Inflammatory macrophage (primary cell): ENCODE results near the gene TOB2.
"Not testable (repeated sequence)": the region's sequence is repeated elsewhere in the genome, so short reads cannot be mapped to it uniquely, and the experiment has no call there.

Experiments used
- DNase-seq, 2 donors: peaks; one replicate each; pipeline ENCODE4 v3.0.0-alpha.2; 2020 to 2022

TOB2 gene

DNA sequence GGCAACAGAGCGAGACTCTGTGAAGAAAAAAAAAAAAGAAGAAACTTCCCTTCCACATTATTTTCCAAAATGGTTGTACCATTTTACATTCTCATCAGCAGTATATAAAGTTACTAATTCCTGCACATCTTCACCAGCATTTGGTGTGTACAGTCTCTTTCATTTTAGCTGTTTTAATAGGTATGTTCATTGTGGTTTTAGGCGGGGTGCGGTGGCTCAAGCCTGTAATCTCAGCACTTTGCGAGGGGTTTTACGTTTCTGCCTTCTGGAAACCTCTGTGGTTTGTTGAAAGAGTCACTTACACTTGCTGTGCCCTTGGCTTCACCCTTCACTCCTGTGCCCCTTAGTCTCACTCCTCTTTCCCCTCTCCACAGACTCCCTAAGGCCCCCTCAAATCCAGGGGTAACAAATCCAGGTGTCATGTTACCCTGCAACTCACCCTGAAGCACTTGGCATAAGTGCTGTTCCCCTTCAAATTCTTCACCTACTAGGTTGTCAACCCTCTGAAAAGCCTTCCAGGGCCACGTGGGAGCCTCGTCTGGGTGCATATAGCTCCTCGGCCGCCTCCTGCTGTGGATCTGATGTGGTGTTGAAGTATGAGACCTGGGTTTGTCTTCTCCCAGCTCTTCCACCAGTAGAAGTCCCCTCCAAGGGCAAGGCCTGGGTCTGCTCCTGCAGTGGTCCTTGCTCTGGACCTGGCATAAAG is 20.8 kb downstream of the TOB2 start:
- DNase-seq = no peak

DNA sequence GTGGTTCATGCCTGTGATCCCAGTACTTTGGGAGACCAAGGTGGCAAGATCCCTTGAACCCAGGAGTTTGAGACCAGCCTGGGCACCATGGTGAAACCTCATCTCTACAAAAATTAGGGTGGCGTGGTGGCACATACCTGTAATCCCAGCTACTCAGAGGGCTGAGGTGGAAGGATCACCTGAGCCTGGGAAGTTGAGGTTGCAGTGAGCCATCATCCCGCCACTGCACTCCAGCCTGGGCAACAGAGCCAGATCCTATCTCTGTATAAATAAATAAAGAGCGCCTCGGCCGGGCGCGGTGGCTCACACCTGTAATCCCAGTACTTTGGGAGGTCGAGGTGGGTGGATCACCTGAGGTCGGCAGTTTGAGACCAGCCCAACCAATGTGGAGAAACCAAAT is 27.9 kb downstream of the TOB2 start:
- DNase-seq = no peak

DNA sequence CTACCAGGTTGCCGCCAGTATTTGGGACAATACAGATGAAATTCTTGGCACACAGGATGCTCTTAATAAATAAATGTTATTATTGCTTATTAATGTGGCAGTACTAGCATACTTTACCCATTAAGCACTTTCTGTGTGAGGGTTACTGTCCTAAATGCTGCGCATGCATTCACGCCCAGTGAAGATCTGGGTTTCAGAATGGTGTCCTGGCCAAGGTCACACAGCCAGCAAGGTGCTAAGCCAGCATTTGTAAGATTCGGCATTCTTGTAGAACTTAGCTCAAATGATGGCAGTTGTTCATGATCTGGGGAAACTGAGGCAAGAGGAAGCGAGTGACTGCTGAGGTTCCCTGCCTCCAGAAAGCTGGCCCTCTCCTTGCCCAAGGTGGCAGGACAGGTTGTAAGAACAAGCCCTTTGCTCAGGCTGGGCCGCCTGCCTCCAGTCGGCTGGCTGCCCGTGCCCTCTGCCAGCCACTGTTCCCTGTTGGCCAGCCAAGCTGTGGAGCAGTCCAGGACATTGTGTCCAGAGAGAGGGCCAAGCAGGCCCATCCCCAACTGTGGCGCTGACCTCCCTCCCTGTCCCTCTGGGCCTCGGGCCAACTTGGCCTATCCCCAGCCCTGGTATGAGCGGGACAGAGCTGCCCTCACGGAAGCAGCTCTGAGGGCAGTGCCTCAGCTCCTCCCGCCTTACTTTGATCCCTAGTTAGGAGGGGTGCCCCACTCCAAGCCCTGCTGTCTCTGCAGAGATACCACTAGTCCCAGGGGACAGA is 28.8 kb downstream of the TOB2 start:
- no peak for DNase-seq

DNA sequence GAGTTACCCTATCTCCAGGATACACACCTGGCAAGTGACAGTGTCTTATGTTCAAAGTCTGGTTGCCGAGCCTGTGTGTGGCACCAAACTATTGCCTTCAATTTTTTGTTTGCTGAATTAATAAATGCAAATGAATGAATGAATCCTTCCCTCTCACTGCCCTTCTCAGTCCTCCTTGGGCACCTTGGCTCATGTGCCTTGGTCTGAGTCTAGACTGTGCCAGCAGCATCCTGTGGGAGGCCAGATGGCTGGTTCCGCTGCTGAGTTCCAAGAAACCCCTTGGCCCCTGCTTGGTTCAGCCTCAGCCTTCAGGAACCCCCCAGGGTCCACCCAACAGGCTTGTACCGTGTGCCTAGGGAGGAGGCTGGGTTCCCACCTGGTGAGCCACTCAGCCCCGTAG is 31.0 kb downstream of the TOB2 start:
- no peak for DNase-seq

DNA sequence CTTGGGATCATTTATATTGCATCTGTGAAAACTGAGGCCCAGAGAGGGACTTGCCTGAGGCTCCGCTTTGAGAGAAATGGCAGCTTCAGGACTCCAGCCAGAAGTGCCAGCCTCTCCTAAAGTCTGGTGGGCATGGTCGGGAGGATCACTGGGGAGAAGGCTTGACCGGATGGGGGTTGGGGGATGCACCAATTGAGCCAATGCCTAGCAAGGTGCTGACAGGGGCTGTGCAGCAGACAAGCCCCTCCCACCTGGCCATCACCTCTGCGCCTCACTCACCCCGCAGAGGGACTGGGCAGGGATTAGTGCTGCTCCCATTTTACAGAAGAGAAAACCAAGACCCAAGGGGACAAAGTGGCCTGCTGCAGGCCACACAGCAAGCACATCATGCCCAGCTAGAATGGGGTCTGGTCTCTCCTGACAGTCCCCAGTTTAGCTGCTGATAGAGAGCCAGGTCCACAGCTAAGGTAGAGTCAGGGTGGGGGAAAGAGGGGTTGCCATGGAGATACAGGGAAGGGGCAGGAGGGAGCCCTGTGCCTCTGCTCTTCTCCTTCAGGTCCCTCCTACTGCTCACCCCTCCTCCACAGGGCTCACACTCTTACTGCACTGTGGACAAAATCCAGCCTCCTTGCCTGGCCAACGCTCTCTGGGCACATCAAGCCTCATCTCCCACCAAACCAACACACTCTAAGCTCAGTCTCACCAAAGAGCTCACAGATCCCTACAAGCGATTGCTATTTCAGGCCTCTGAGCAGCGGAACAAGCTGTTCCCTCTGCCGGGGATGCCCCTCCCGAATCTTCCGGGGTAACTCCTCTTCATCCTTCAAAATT is 35.4 kb downstream of the TOB2 start:
- DNase-seq = no peak

DNA sequence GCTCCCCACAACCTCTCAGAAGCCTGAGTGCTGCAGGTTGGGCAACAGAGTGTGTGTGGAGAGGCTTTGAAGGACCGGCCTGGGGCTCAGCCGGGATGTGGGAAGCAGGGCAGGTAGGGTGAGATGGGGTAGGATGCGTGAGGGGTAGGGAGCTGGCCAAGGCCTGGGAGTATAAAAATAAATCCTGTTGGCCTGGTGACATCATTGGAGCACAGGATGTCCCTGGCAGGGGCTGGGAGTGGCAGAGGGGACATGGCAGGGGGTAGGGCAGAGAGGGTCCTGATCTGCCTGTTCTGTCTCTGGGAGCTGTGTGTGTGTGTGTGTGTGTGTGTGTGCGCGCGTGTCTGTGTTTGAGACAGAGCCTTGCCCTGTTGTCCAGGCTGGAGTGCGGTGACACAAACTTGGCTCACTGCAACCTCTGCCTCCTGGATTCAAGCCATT is 36.3 kb downstream of the TOB2 start:
- DNase-seq = no peak

DNA sequence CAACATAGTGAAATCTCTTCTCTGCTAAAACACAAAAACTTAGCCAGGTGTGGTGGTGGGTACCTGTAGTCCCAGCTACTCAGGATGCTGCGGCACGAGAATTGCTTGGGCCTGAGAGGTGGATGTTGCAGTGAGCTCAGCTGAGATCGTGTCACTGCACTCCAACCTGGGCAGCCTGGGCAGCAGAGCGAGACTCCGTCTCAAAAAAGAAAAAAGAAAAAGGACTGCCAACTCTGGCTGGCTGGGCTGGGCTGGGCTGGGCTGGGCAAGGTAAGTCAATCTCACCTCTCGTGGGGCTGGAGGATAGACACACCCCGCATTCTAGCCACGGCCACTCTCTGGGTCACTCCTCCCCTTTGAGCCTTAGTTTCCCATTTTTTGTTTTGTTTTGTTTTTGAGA is 37.9 kb downstream of the TOB2 start:
- DNase-seq = no peak

DNA sequence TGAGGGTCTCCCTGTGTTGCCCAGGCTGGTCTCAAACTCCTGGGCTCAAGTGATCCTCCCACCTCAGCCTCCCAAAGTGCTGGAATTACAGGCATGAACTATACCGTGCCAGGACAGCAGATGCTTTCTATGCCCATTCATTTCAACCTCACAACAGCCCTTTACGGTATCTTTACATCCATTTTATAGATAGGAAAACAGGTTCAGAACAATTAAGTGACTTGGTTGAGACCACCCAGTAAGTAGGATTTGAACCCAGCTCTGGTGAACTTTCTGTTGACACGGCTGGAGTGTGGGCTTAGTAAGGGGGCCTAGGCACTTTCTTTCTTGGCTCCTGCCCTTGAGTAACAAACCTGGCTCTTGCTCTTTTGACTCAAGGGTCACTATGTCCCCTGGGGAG is 39.2 kb downstream of the TOB2 start:
- no peak for DNase-seq

DNA sequence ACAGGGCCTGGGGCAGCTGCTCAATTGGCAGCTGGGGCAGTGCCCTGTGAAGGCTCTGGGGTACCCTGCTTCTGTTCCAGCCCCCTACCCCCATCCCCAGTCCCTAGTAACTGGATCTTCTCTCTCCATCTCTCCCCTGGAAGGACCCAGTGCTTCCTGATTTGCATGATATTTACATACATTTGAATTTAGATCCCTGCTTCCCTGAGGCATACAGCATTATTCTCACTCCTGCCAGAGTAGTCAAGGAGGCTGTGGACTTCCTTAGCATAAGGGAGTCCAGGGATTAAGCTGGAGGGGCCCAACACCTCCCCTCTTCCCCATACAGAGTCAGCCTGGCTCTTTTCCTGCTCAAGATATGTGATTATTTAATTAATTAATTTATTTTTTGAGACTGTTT is 40.2 kb downstream of the TOB2 start:
- DNase-seq = no peak

DNA sequence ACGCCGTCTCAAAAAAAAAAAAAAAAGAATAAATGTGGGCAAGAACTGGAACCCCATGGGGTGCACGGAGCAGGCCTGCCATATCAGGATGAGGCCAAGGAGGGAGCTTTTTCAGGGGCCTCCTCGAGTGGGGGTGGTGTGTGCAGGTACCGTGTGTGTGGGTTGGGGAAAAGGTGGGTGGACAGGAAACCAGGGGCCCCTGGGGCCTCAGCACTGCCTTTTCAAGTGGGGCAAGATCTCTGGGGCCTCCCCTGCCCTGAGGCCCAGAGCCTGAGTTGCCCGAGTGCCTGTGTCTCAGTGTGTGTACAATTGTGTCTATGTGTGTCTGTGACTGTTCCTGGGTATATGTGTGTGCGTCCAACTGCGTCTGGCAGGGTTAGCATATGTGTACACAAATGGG is 41.0 kb downstream of the TOB2 start:
- DNase-seq = no peak

DNA sequence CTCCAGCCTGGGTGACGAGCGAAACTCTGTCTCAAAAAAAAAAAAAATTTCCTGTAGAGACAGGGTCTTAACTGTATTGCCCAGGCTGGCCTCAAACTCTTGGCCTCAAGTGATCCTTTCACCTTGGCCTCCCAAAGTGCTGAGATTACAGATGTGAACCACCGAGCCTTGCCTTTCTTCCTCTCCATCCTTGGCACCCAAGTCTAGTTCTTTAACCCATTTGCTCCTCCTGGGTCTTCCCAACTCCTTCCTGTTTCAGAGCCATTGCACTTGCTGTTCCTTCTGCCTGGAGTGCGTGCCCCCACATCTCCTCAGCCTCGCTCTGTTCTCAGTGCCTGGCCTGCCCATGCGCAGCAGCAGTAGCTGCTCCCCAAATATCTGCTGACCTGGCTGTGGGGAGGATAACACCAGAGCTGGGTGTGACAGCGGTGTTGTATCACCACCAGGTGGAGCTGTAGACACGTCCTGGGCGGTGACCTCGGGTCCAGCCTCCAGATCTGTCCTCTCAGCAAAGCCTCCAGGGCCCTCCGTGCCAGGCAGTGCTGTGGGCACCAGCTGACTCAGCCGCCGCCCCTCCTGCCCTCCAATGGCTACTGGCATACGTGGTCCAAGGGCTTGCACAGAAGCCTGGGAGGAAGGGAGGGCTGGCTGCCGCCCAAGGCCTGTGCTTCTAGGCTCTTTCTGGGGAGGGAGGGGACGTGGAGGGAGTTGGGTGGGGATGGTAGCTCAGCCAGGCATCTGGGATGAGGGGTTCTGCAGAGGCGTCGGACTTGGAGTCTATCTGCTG is 42.9 kb downstream of the TOB2 start:
- peak; percentile 88 to 90 for DNase-seq

DNA sequence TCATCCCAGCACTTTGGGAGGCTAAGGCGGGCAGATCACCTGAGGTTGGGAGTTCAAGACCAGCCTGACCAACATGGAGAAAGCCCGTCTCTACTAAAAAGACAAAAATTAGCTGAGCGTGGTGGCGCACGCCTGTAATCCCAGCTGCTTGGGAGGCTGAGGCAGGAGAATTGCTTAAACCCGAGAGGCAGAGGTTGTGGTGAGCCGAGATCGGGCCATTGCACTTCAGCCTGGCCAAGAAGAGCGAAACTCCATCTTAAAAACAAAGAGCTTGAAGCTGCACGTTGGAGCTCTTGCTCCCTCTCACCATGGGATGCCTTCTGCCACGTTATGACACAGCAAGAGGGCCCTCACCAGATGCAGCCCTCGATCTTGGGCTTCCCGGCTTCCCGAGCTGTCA is 43.8 kb downstream of the TOB2 start:
- DNase-seq = not testable (repeated sequence)

DNA sequence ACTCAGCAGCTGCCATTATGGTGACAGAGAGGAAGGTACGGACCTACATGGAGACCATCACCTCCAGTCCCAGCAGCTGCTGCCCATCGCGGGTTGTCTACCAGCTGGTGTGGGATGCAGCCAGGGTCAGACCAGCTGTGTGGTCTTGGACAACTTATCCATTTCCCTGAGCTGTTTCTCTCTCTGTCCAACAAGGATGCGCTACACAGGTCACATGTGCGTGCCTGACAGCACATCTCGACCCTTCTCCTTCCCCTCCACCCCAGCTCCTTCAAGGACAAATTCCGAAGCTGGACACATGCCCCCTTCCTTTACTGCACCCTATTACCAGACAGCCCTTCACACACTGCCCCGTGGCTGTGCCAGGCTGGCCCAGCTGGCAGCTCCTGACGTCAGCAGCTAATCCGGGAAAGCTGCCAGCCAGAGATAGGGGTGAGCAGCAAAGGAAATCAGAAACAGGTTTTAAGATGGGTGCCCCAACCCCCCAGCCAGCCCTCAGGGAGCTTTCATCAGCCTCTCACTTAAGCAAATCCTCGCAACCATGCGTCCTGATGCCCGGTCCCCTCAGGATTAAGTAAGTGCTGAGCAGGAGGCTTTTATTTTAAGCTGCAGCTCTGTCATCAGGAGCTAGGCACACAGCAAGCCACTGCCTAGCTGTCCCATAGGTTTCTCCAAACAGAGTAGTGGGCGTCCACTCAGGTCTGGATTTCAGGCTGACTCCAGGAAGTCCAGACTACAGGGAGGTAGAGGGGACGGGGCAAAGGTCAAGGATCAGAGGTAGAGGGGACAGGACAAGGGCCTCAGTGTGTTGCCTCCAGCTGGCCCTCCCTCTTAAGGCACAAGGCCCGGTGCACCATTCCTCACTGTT is 44.6 kb downstream of the TOB2 start:
- no peak for DNase-seq

DNA sequence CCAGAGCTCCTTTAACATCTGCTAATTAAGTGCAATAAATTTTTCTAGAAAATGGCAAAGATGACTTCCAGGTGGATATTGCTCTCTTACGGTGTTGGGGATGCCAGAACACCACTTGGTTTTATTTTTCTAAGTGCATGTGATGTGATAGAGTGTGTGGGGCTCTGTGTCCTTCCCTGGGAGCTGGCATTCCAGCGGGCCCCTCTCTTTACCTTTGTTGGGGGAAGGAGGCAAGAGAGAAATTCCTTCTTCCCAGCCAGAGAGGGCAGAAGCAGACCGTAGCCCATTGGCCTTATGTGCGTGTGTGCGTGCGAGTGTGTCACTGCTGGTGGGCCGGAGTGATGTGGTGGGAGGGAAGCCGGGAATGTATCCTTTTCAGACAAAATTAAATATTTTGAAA is 47.7 kb downstream of the TOB2 start:
- DNase-seq = no peak

DNA sequence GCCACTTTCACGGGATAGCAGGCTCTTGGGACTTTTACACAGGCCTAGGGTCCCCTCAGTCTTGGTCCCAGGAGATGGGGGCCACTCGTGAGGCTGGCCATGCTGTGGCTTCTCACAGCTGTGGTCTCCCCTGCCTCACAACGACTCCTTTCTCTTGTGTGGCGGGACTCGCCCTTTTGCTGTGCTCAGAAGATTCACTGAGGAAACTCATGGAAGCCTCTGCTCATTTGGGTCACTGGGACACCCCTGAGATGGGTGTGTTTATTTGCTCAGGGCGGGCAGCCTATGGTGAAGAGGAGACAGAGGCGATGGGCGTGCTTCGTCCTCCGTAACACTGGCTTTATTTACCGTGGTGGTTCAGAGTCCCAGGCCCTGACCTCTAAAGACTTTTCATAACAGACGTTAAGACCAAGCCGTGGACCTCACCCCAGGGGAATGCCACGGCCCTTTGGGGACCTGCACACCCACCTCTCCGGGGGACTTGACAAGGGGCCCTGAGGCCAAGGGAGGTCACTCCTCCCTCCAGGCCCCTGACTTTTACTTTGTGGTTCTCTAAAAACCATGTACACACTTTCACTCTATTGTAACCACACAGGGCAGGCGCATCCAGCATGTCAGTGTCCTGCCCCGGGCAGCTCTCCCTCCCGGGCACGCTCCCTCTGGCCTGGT is 49.3 kb downstream of the TOB2 start:
- no peak for DNase-seq

DNA sequence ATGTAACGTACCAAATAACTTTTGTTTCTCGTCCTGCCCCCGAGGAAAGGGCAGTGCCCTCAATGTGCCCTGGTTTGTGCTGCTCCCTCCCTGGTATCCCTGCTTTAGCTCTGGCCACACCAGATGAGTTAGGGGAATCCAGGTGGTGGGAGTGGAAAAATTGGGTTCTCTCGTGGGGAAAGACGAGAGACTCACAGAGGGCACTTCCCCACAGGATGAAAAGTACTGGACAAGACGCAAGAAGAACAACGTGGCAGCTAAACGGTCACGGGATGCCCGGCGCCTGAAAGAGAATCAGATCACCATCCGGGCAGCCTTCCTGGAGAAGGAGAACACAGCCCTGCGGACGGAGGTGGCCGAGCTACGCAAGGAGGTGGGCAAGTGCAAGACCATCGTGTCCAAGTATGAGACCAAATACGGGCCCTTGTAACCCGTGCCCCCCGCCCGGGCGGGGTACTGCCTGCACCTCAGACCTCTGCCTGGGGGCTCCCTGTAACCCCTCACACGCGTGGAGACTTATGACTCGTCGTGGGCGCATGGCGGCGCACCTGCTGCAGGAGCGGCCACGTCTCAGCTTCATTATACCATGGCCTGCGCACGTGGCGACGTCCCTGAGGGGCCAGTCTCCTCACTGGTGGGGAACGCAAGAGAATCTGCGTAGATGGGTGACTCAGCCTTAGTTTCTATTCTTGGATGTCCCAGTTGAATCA is 50.9 kb downstream of the TOB2 start:
- DNase-seq = no peak

DNA sequence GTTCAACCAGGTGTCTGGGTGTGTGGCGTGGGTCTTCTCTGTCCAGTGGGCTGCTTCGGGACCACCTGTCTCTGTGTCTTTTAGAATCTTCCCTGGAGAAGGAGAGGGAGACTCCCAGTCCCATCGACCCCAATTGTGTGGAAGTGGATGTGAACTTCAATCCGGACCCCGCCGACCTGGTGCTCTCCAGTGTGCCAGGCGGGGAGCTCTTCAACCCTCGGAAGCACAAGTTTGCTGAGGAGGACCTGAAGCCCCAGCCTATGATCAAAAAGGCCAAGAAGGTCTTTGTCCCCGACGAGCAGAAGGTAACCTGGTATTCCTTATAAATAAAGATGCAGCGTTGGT is 52.6 kb downstream of the TOB2 start:
- no peak for DNase-seq

DNA sequence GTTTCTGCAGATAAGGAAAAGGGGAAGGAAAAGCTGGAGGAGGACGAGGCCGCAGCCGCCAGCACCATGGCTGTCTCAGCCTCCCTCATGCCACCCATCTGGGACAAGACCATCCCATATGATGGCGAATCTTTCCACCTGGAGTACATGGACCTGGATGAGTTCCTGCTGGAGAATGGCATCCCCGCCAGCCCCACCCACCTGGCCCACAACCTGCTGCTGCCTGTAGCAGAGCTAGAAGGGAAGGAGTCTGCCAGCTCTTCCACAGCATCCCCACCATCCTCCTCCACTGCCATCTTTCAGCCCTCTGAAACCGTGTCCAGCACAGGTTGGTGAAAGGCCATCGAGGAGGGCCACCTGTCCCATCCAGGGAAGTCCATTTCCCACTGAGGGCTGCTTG is 59.3 kb downstream of the TOB2 start:
- no peak for DNase-seq

DNA sequence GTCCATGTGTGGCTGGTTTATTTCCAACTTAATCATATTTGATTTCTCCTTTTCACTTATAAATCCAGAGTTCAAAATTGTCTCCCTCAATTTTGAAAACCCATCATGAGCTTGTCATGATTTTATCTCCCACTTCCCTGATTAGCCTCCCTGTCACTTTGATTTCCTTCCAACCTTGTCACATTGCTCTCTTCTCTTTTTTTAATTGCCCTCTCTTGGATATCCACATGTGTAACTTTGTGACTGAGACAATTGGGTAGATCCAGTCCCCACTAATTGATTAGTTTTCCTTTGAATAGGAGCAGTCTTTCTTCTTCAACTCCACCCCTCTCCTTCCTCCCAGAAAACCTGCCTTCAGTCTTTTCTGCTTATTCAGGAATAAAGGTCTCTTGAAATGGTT is 62.5 kb downstream of the TOB2 start:
- no peak for DNase-seq
